Measurements from ENCODE around the gene TPM3.

The TPM3 gene

GRCh38 chr1:154218545-154218944 lies 26.6 kb upstream of the TPM3 start:
- no peak for ATAC-seq
- TF ChIP-seq POU6F1 (CRISPR knock-in tag; IDR thresholded peaks at IDR 0.05; ENCODE audit: borderline replicate concordance, low read depth) (no peak), TOX (CRISPR knock-in tag; IDR thresholded peaks at IDR 0.05; ENCODE audit: borderline replicate concordance) (no peak), ZFP30 (CRISPR knock-in tag; IDR thresholded peaks at IDR 0.05) (no peak), GLIS3 (CRISPR knock-in tag; IDR thresholded peaks at IDR 0.05) (no peak), ZNF70 (CRISPR knock-in tag; IDR thresholded peaks at IDR 0.05) (no peak), ZNF565 (CRISPR knock-in tag; conservative IDR thresholded peaks at IDR 0.05; ENCODE audit: low read depth) (no peak), CSRNP3 (CRISPR knock-in tag; IDR thresholded peaks at IDR 0.05) (no peak), PPARA (CRISPR knock-in tag; IDR thresholded peaks at IDR 0.05; ENCODE audit: borderline replicate concordance) (no peak), ZNF8 (CRISPR knock-in tag; IDR thresholded peaks at IDR 0.05) (no peak), CREB5 (CRISPR knock-in tag; IDR thresholded peaks at IDR 0.05; ENCODE audit: low read depth) (no peak), TCF4 (CRISPR knock-in tag; IDR thresholded peaks at IDR 0.05; ENCODE audit: borderline replicate concordance) (no peak), OSR1 (CRISPR knock-in tag; IDR thresholded peaks at IDR 0.05) (no peak), ZC3H10 (CRISPR knock-in tag; IDR thresholded peaks at IDR 0.05) (no peak), PATZ1 (CRISPR knock-in tag; IDR thresholded peaks at IDR 0.05; ENCODE audit: borderline replicate concordance) (no peak), SNAI2 (CRISPR knock-in tag; IDR thresholded peaks at IDR 0.05) (no peak), TSHZ2 (CRISPR knock-in tag; IDR thresholded peaks at IDR 0.05) (no peak), BACH2 (CRISPR knock-in tag; IDR thresholded peaks at IDR 0.05; ENCODE audit: borderline replicate concordance) (no peak), ARNTL (CRISPR knock-in tag; IDR thresholded peaks at IDR 0.05; ENCODE audit: borderline replicate concordance, low read depth) (no peak), RARB (CRISPR knock-in tag; IDR thresholded peaks at IDR 0.05) (no peak)

GRCh38 chr1:154213274-154213673 lies 21.4 kb upstream of the TPM3 start:
- ATAC-seq = peak; percentile 45; the same call in 2 of the 3 replicates
- no peak for TF ChIP-seq POU6F1 (CRISPR knock-in tag; IDR thresholded peaks at IDR 0.05; ENCODE audit: borderline replicate concordance, low read depth)
- no peak for TF ChIP-seq SNAI2 (CRISPR knock-in tag; IDR thresholded peaks at IDR 0.05)

GRCh38 chr1:154212083-154212482 lies 20.2 kb upstream of the TPM3 start:
- no peak for ATAC-seq
- no peak for TF ChIP-seq BACH2 (CRISPR knock-in tag; IDR thresholded peaks at IDR 0.05; ENCODE audit: borderline replicate concordance)
- no peak for TF ChIP-seq CREB5 (CRISPR knock-in tag; IDR thresholded peaks at IDR 0.05; ENCODE audit: low read depth)
- TF ChIP-seq RARB (CRISPR knock-in tag; IDR thresholded peaks at IDR 0.05) = no peak
- no peak for TF ChIP-seq SNAI2 (CRISPR knock-in tag; IDR thresholded peaks at IDR 0.05)
- no peak for TF ChIP-seq ZFP30 (CRISPR knock-in tag; IDR thresholded peaks at IDR 0.05)
- no peak for TF ChIP-seq ZNF565 (CRISPR knock-in tag; conservative IDR thresholded peaks at IDR 0.05; ENCODE audit: low read depth)
- TF ChIP-seq POU6F1 (CRISPR knock-in tag; IDR thresholded peaks at IDR 0.05; ENCODE audit: borderline replicate concordance, low read depth) = no peak

All from SK-N-SH treated with all-trans-retinoic acid at 6 μM for 48 hours (cell line).